ENCODE measurements around the gene WDR46.

Gene WDR46

GRCh38 chr6:33252759-33253158, 36.3 kb downstream of the WDR46 start:
- H3K4me1 ChIP-seq (ENCODE audit: control insufficient read depth, insufficient read depth, low read length), result peaks cover 12% of the 10 kb centered on the region
- CTCF ChIA-PET, result interaction anchor here (0.6 kb wide), 1 partner anchor 47 kb away, joined by 3 read pairs; no protein-coding TSS in a partner anchor
- no peak overlapping the region for H3K27ac ChIP-seq (ENCODE audit: extremely low read depth, low read depth, low read length)
- H3K9me3 ChIP-seq (ENCODE audit: control insufficient read depth, insufficient read depth, low read depth, low read length), result no peaks in the 10 kb centered on the region
- TF ChIP-seq ZNF555 (tag by site-specific recombination; conservative IDR thresholded peaks at IDR 0.05) (no peak), ZBTB10 (tag by site-specific recombination; IDR thresholded peaks at IDR 0.05) (no peak), ZNF791 (tag by site-specific recombination; IDR thresholded peaks at IDR 0.05) (no peak), ZSCAN5A (tag by site-specific recombination; IDR thresholded peaks at IDR 0.05) (no peak), BCL11B (tag by site-specific recombination; IDR thresholded peaks at IDR 0.05; ENCODE audit: low read depth) (no peak), ZNF350 (tag by site-specific recombination; IDR thresholded peaks at IDR 0.05) (no peak), ZNF692 (tag by site-specific recombination; IDR thresholded peaks at IDR 0.05) (no peak), ZNF677 (tag by site-specific recombination; IDR thresholded peaks at IDR 0.05) (no peak), ZNF48 (tag by site-specific recombination; IDR thresholded peaks at IDR 0.05) (no peak), ZNF132 (tag by site-specific recombination; IDR thresholded peaks at IDR 0.05; ENCODE audit: borderline replicate concordance) (no peak), ZNF140 (tag by site-specific recombination; IDR thresholded peaks at IDR 0.05) (no peak), ZNF473 (tag by site-specific recombination; IDR thresholded peaks at IDR 0.05) (no peak), ZNF596 (tag by site-specific recombination; IDR thresholded peaks at IDR 0.05) (no peak), YY1 (tag by site-specific recombination; IDR thresholded peaks at IDR 0.05) (no peak), ZNF24 (tag by site-specific recombination; IDR thresholded peaks at IDR 0.05) (no peak), PRDM6 (tag by site-specific recombination; IDR thresholded peaks at IDR 0.05) (no peak), ZBTB7A (tag by site-specific recombination; IDR thresholded peaks at IDR 0.05; ENCODE audit: low read depth) (no peak)
- TF ChIP-seq, protein P1, sequence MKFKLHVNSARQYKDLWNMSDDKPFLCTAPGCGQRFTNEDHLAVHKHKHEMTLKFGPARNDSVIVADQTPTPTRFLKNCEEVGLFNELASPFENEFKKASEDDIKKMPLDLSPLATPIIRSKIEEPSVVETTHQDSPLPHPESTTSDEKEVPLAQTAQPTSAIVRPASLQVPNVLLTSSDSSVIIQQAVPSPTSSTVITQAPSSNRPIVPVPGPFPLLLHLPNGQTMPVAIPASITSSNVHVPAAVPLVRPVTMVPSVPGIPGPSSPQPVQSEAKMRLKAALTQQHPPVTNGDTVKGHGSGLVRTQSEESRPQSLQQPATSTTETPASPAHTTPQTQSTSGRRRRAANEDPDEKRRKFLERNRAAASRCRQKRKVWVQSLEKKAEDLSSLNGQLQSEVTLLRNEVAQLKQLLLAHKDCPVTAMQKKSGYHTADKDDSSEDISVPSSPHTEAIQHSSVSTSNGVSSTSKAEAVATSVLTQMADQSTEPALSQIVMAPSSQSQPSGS (tag by site-specific recombination; IDR thresholded peaks at IDR 0.05; ENCODE audit: low read depth), result no peak
- TF ChIP-seq, protein P2, sequence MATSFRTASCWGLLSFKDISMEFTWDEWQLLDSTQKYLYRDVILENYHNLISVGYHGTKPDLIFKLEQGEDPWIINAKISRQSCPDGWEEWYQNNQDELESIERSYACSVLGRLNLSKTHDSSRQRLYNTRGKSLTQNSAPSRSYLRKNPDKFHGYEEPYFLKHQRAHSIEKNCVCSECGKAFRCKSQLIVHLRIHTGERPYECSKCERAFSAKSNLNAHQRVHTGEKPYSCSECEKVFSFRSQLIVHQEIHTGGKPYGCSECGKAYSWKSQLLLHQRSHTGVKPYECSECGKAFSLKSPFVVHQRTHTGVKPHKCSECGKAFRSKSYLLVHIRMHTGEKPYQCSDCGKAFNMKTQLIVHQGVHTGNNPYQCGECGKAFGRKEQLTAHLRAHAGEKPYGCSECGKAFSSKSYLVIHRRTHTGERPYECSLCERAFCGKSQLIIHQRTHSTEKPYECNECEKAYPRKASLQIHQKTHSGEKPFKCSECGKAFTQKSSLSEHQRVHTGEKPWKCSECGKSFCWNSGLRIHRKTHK (tag by site-specific recombination; IDR thresholded peaks at IDR 0.05), result no peak
- H3K36me3 ChIP-seq (ENCODE audit: control insufficient read depth in 2 of 2, insufficient read depth in 1 of 2, low read length in 2 of 2), result peaks cover 26% of the 10 kb centered on the region in 2 experiments; a peak in 2 of 3 replicates
- POLR2A ChIA-PET, result interaction anchor here (0.7 kb wide), 1 partner anchor 376 kb away, joined by 6 read pairs; no protein-coding TSS in a partner anchor
- H3K4me3 ChIP-seq (ENCODE audit: low read depth, low read length), result no peak overlapping the region

Data from HEK293 (cell line).